Vagina (tissue), 2 donors: ENCODE results near the gene FAM219B. TPM values are rescaled to one million over a fixed set of nuclear protein-coding genes. Genes with fewer than 3 reads are reported as not detected.

Experiments
- DNase-seq, 2 donors: peaks; one replicate each; pipeline ENCODE4 v3.0.0-alpha.2; 2017; ENCODE audit errors: extremely low spot score in 2 of 2
- H3K27ac ChIP-seq: fragments of 200-600 bp; sonication (generic); one replicate; pipeline ENCODE4 v1.5.1; 2019
- H3K27me3 ChIP-seq: fragments of 200-600 bp; sonication (generic); one replicate; pipeline ENCODE4 v1.5.1; 2019
- H3K36me3 ChIP-seq, 2 donors: fragments of 200-600 bp; sonication (generic); one replicate each; pipeline ENCODE4 v1.5.1; 2017 to 2019
- H3K4me1 ChIP-seq: fragments of 200-600 bp; sonication (generic); one replicate; pipeline ENCODE4 v1.5.1; 2019
- H3K4me3 ChIP-seq, 2 donors: fragments of 200-600 bp; sonication (generic); 1 replicate in 1 of 2; 2 replicates in 1 of 2; pipeline ENCODE4 v1.5.1; 2016 to 2019
- H3K9me3 ChIP-seq: fragments of 200-600 bp; sonication (generic); one replicate; pipeline ENCODE4 v1.5.1; 2019
- POLR2A ChIP-seq, 2 donors: fragments of 450-650 bp; IDR thresholded peaks; one replicate each; pipeline ENCODE4 v1.6.1; 2017; ENCODE audit warnings: antibody characterized with exemption in 2 of 2, mild to moderate bottlenecking in 2 of 2, moderate library complexity in 2 of 2
- POLR2AphosphoS5 ChIP-seq, 2 donors: sonication (generic); formaldehyde crosslinking; IDR thresholded peaks; one replicate each; pipeline ENCODE4 v1.9.0; 2017; ENCODE audit warnings: antibody characterized with exemption in 2 of 2, mild to moderate bottlenecking in 2 of 2, low read depth in 1 of 2; ENCODE audit not compliant: insufficient read depth in 1 of 2
- intact Hi-C: fragments of 100-400 bp; cut with DNase I; formaldehyde crosslinking; loops from one replicate; pipeline ENCODE4 v1.15.1; 2023
- total RNA-seq: library from RNA; depleted of rRNA; stranded (reverse); fragments of >200 nt; gene quantifications from one replicate; pipeline ENCODE4 v1.2.3, GENCODE V29; 2016
- TF ChIP-seq, protein P1 (sequence below), 3 experiments: fragments of 450-650 bp in 2 of 3; fragments of 200-600 bp in 1 of 3; sonication (generic) in 1 of 3; IDR thresholded peaks; one replicate each; pipeline ENCODE4 v1.5.1; 2017 to 2019; ENCODE audit warnings: antibody characterized with exemption in 3 of 3, mild to moderate bottlenecking in 2 of 3, moderate library complexity in 2 of 3

Gene FAM219B
- total RNA-seq, 1 donor from 2014 or later, result 51.6 TPM

- H3K27ac ChIP-seq, result no peak overlapping the region
- DNase-seq, result no peak
- H3K4me1 ChIP-seq, result peaks cover 70% of the 10 kb centered on the region
- no peak overlapping the region for H3K4me3 ChIP-seq
- no peaks in the 10 kb centered on the region for H3K36me3 ChIP-seq
- H3K27me3 ChIP-seq, result no peaks in the 10 kb centered on the region
- H3K9me3 ChIP-seq, result no peaks in the 10 kb centered on the region
- TF ChIP-seq, protein P1, sequence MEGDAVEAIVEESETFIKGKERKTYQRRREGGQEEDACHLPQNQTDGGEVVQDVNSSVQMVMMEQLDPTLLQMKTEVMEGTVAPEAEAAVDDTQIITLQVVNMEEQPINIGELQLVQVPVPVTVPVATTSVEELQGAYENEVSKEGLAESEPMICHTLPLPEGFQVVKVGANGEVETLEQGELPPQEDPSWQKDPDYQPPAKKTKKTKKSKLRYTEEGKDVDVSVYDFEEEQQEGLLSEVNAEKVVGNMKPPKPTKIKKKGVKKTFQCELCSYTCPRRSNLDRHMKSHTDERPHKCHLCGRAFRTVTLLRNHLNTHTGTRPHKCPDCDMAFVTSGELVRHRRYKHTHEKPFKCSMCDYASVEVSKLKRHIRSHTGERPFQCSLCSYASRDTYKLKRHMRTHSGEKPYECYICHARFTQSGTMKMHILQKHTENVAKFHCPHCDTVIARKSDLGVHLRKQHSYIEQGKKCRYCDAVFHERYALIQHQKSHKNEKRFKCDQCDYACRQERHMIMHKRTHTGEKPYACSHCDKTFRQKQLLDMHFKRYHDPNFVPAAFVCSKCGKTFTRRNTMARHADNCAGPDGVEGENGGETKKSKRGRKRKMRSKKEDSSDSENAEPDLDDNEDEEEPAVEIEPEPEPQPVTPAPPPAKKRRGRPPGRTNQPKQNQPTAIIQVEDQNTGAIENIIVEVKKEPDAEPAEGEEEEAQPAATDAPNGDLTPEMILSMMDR (IDR thresholded peaks at IDR 0.05), result no peak
- TF ChIP-seq POLR2A (IDR thresholded peaks at IDR 0.05) (no peak), POLR2AphosphoS5 (IDR thresholded peaks at IDR 0.05; ENCODE audit: insufficient read depth in 1 of 2, low read depth in 1 of 2) (no peak)
- intact Hi-C loops, result no loop called here
These were observed 42.4 kb downstream of the FAM219B start for GRCh38 chr15:74864296-74864695.

- intact Hi-C loops, result no loop called here
These were observed 43.2 kb downstream of the FAM219B start for GRCh38 chr15:74863239-74864056.

DNA sequence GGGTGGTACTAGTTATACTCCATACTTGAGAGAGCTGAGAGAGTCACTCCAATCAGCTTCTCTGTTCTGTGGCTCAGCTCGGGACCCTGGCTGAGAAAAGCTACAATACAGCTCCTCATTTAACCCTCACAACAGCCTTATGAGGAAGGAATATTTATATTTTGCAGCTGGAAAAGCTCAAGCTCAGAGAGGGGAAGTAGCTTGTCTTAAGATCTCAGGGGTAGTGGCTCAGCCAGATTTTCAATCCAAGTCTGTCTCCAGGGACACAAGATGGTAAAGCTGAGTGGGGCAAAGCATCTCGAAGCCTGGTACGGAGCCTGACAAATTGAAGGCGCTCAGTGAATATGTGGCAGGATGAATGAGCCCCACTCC, 48.3 kb downstream of the FAM219B start:
- TF ChIP-seq, protein P1 (IDR thresholded peaks at IDR 0.05), result no peak
- TF ChIP-seq POLR2A (IDR thresholded peaks at IDR 0.05) (no peak), POLR2AphosphoS5 (IDR thresholded peaks at IDR 0.05; ENCODE audit: insufficient read depth in 1 of 2, low read depth in 1 of 2) (no peak)
- H3K27ac ChIP-seq, result no peak overlapping the region
- H3K36me3 ChIP-seq, result peaks cover 0 to 12% of the 10 kb centered on the region in 2 donors
- H3K9me3 ChIP-seq, result no peaks in the 10 kb centered on the region
- intact Hi-C loops, result no loop called here
- no peaks in the 10 kb centered on the region for H3K27me3 ChIP-seq
- H3K4me1 ChIP-seq, result peaks cover 42% of the 10 kb centered on the region
- DNase-seq, result no peak
- no peak overlapping the region for H3K4me3 ChIP-seq

More at GRCh38 chr15:74863239-74864056, 43.2 kb downstream of the FAM219B start:
- no peak overlapping the region for H3K27ac ChIP-seq
- H3K27me3 ChIP-seq, result no peaks in the 10 kb centered on the region
- DNase-seq, result no peak
- H3K4me1 ChIP-seq, result peaks cover 70% of the 10 kb centered on the region
- TF ChIP-seq POLR2A (IDR thresholded peaks at IDR 0.05), result no peak
- TF ChIP-seq, protein P1 (IDR thresholded peaks at IDR 0.05), result no peak
- no peak for TF ChIP-seq POLR2AphosphoS5 (IDR thresholded peaks at IDR 0.05; ENCODE audit: insufficient read depth in 1 of 2, low read depth in 1 of 2)
- H3K4me3 ChIP-seq, result no peak overlapping the region
- H3K9me3 ChIP-seq, result no peaks in the 10 kb centered on the region
- H3K36me3 ChIP-seq, result no peaks in the 10 kb centered on the region

DNA sequence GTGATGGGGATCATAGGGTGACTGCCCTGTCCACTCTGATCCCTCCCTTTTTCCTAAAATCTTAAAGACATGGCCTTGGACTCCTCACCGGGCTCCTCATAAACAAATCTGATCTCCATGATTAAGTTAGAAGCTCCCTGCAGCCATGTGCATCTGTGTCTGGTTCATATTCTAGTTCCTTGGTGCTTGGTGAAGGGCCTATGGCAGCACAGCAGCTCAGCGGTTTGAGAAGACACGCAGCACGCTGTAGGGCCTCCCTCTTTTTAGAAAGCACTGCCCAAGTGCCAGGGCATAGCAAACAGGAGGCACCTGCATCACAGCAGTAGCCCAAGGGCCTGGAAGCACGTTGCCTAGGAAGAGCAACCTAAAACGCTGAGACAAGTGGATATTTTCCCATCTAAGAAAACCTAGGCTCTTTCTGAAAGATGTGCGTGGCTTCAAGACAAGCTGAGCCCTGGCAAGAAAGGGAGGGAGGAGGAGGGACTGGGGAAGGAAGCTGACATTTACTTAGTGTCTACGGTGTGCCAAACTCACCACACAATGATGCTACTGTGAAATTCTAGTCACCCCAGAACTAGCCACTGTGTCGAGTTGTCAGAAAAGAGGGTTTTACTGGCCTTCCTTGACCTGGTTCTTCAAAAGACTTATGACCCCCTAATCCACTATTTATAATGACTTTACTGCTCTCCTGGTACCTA, 48.8 kb downstream of the FAM219B start:
- DNase-seq, result no peak
- H3K4me3 ChIP-seq, result no peak overlapping the region
- H3K27ac ChIP-seq, result no peak overlapping the region
- H3K27me3 ChIP-seq, result no peaks in the 10 kb centered on the region
- H3K4me1 ChIP-seq, result peaks cover 37% of the 10 kb centered on the region
- H3K36me3 ChIP-seq, result peaks cover 0 to 18% of the 10 kb centered on the region in 2 donors
- intact Hi-C loops, result no loop called here
- TF ChIP-seq POLR2A (IDR thresholded peaks at IDR 0.05) (no peak), POLR2AphosphoS5 (IDR thresholded peaks at IDR 0.05; ENCODE audit: insufficient read depth in 1 of 2, low read depth in 1 of 2) (no peak)
- TF ChIP-seq, protein P1 (IDR thresholded peaks at IDR 0.05), result no peak
- no peaks in the 10 kb centered on the region for H3K9me3 ChIP-seq
